ENCODE data around the gene GNAZ.

The GNAZ gene

DNA sequence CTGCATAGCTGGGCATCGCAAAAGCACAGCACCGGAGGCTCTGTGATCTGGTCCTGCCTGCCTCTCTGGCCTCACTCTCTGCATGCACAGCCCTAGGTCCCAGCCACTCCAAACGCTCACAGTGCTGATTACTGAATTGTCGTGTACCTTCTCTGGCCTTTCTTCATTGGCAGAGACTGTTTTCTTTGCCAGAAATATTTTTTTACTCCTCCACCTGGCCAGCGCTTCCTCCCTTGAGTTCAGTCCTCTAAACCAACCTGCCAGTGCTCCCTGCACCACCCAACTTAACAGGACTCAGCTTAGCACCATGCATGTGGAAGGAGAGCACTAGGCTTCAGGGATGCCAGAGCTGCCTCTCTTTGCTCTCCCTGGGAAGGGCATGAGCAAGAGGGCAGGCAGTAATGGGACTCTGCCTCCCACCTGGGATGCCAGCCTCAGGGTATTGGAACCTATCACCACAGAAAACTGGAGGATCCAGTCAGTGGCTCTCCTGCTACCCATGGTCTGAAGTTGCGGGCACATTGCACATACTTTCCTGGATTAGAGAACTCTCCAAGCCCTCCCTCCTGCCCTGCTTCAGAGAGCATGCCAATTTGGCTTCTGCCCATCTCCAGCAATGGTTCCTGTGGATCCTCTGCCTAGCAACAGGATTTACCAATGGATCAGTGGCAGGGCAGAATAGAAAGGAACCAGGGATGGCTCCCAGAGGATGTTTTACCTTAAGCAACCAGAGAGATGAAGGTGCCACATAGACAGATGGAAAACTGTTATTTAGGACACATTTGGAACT, 37.0 kb upstream of the GNAZ start:
- no peak overlapping the region for H3K27ac ChIP-seq (ENCODE audit: low read depth, low read length)
- H3K9ac ChIP-seq (ENCODE audit: low read depth, low read length) = no peak overlapping the region
- H3K4me1 ChIP-seq (ENCODE audit: insufficient read depth, low read length) = peaks cover 19% of the 10 kb centered on the region
- H3K36me3 ChIP-seq (ENCODE audit: insufficient read depth, low read length) = no peaks in the 10 kb centered on the region
- no peaks in the 10 kb centered on the region for H3K9me3 ChIP-seq (ENCODE audit: insufficient read depth, low read depth, low read length)
- no peaks in the 10 kb centered on the region for H3K27me3 ChIP-seq (ENCODE audit: insufficient read depth, low read length)
- no peak overlapping the region for H3K4me3 ChIP-seq (ENCODE audit: low read length)
- 91% methylated on average over 6 of the region's 6 CpGs for WGBS

DNA sequence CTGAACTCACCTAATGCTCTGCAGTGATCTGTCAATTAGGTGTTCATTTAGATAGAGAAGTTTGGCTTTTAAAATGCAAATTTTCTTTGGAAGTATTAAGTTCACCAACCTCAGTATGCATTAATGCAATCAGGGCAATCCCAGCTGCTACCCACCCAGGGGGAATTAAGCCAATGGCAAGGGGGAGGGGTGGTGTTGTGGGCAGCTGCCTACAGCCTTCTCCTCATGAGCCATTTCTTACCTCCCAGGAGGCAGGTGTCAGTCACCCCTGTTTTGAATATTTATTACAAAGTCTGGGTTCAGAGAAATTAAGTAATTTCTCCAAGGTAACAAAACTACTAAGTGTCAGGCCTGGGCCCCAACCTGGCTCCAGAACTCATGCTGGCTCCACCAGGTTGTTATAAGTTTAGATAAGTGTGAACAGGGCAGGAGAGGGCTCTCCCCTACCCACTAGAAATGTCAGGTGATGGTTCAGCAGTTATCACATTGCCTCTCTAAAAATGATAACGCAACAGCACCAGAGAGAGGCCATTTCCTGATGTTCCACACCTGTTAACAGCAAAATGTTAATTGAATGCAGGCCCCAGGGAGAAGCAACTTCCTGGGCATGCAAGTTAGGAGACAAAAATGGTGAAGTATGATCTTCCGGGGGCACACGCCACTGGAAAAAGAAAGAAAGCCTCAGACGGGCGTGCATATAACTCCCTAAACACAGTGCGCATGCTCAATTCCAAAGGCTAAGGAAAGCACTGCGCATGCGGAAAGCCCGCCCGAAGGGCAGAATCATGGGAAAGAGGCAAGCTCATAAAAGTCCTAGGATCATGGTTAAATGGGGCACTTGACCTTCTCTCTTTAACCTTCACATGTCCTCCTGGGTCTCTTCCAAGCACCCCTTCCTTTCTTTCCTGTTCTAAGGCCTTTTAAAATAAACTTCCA, 35.4 kb upstream of the GNAZ start:
- Histone ChIP-seq H3K27ac (ENCODE audit: low read depth, low read length) (no peak overlapping the region), H3K27me3 (ENCODE audit: insufficient read depth, low read length) (no peaks in the 10 kb centered on the region), H3K36me3 (ENCODE audit: insufficient read depth, low read length) (no peaks in the 10 kb centered on the region), H3K4me3 (ENCODE audit: low read length) (no peak overlapping the region), H3K9ac (ENCODE audit: low read depth, low read length) (no peak overlapping the region), H3K9me3 (ENCODE audit: insufficient read depth, low read depth, low read length) (no peaks in the 10 kb centered on the region), H3K4me1 (ENCODE audit: insufficient read depth, low read length) (peaks cover 9% of the 10 kb centered on the region)
- WGBS = 93% methylated on average over 10 of the region's 10 CpGs

GRCh38 chr22:23035557-23036277, 34.6 kb upstream of the GNAZ start:
- WGBS = 89% methylated on average over 6 of the region's 6 CpGs
- Histone ChIP-seq H3K36me3 (ENCODE audit: insufficient read depth, low read length) (no peaks in the 10 kb centered on the region), H3K4me3 (ENCODE audit: low read length) (no peak overlapping the region), H3K27ac (ENCODE audit: low read depth, low read length) (no peak overlapping the region), H3K9me3 (ENCODE audit: insufficient read depth, low read depth, low read length) (no peaks in the 10 kb centered on the region), H3K27me3 (ENCODE audit: insufficient read depth, low read length) (no peaks in the 10 kb centered on the region), H3K9ac (ENCODE audit: low read depth, low read length) (no peak overlapping the region), H3K4me1 (ENCODE audit: insufficient read depth, low read length) (0 out of 2 replicates have a peak, but pooled peaks cover 3% of the 10 kb centered on the region)

DNA sequence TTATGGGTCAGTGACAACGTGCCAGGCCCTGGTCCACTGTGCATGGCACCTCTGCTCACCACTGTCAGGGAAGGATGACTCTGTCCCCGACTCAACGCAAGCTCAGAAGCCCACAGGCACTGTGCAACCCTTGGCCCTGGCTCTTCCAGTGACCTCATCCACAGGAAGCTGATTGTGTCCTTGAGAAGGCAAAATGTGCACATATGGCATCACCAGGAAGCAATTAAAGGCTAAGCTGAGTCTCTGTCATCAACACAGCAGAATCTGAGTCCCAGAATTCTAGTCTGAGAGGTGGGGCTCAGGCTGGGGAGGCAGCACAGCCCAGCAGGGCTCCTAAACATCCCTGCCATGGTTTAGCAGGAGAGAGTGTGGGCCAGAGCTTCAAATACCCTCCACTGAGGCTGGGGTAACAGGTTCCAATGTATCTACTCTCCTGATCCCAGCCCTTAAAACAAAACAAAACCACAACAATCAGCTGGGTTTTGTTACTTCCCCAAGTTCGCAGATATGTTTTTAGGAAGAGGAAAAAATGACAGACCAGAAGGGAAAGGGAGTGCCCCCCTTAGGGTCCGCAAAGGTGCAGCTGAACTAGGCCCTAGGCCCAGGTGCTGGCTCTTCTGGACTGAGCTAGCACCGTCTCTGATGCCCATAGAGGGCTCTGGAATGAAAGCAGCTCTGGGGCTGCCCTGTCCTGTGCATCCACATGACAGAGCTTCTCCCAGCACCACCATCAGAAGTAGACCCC, 33.5 kb upstream of the GNAZ start:
- no peak overlapping the region for H3K27ac ChIP-seq (ENCODE audit: low read depth, low read length)
- no peak overlapping the region for H3K4me3 ChIP-seq (ENCODE audit: low read length)

GRCh38 chr22:23037429-23038333, 32.6 kb upstream of the GNAZ start:
- no peaks in the 10 kb centered on the region for H3K9me3 ChIP-seq (ENCODE audit: insufficient read depth, low read depth, low read length)
- H3K9ac ChIP-seq (ENCODE audit: low read depth, low read length) = no peak overlapping the region
- H3K4me3 ChIP-seq (ENCODE audit: low read length) = no peak overlapping the region
- H3K27ac ChIP-seq (ENCODE audit: low read depth, low read length) = no peak overlapping the region
- H3K4me1 ChIP-seq (ENCODE audit: insufficient read depth, low read length) = 0 out of 2 replicates have a peak, but pooled peaks cover 3% of the 10 kb centered on the region
- no peaks in the 10 kb centered on the region for H3K36me3 ChIP-seq (ENCODE audit: insufficient read depth, low read length)
- 94% methylated on average over 8 of the region's 8 CpGs for WGBS
- H3K27me3 ChIP-seq (ENCODE audit: insufficient read depth, low read length) = no peaks in the 10 kb centered on the region

More for the DNA sequence above, 33.5 kb upstream of the GNAZ start:
- no peaks in the 10 kb centered on the region for H3K27me3 ChIP-seq (ENCODE audit: insufficient read depth, low read length)
- H3K9me3 ChIP-seq (ENCODE audit: insufficient read depth, low read depth, low read length) = no peaks in the 10 kb centered on the region
- H3K36me3 ChIP-seq (ENCODE audit: insufficient read depth, low read length) = no peaks in the 10 kb centered on the region
- H3K4me1 ChIP-seq (ENCODE audit: insufficient read depth, low read length) = 0 out of 2 replicates have a peak, but pooled peaks cover 3% of the 10 kb centered on the region
- no peak overlapping the region for H3K9ac ChIP-seq (ENCODE audit: low read depth, low read length)
- WGBS = 78% methylated on average over 6 of the region's 6 CpGs

GRCh38 chr22:23038334-23038642, 32.0 kb upstream of the GNAZ start:
- Histone ChIP-seq H3K4me1 (ENCODE audit: insufficient read depth, low read length) (0 out of 2 replicates have a peak, but pooled peaks cover 3% of the 10 kb centered on the region), H3K9ac (ENCODE audit: low read depth, low read length) (no peak overlapping the region), H3K27me3 (ENCODE audit: insufficient read depth, low read length) (no peaks in the 10 kb centered on the region), H3K36me3 (ENCODE audit: insufficient read depth, low read length) (no peaks in the 10 kb centered on the region), H3K4me3 (ENCODE audit: low read length) (no peak overlapping the region), H3K9me3 (ENCODE audit: insufficient read depth, low read depth, low read length) (no peaks in the 10 kb centered on the region), H3K27ac (ENCODE audit: low read depth, low read length) (no peak overlapping the region)
- 93% methylated on average over 6 of the region's 6 CpGs for WGBS

GRCh38 chr22:23038902-23039301, 31.4 kb upstream of the GNAZ start:
- 91% methylated on average over 1 of the region's 1 CpG for WGBS
- H3K27ac ChIP-seq (ENCODE audit: low read depth, low read length) = no peak overlapping the region
- no peak overlapping the region for H3K4me3 ChIP-seq (ENCODE audit: low read length)
- H3K4me1 ChIP-seq (ENCODE audit: insufficient read depth, low read length) = 0 out of 2 replicates have a peak, but pooled peaks cover 3% of the 10 kb centered on the region
- no peaks in the 10 kb centered on the region for H3K9me3 ChIP-seq (ENCODE audit: insufficient read depth, low read depth, low read length)
- H3K36me3 ChIP-seq (ENCODE audit: insufficient read depth, low read length) = no peaks in the 10 kb centered on the region
- no peak overlapping the region for H3K9ac ChIP-seq (ENCODE audit: low read depth, low read length)
- H3K27me3 ChIP-seq (ENCODE audit: insufficient read depth, low read length) = no peaks in the 10 kb centered on the region

GRCh38 chr22:23042179-23042578, 28.1 kb upstream of the GNAZ start:
- Histone ChIP-seq H3K4me3 (ENCODE audit: low read length) (no peak overlapping the region), H3K27ac (ENCODE audit: low read depth, low read length) (no peak overlapping the region), H3K9ac (ENCODE audit: low read depth, low read length) (no peak overlapping the region), H3K36me3 (ENCODE audit: insufficient read depth, low read length) (no peaks in the 10 kb centered on the region), H3K27me3 (ENCODE audit: insufficient read depth, low read length) (no peaks in the 10 kb centered on the region), H3K9me3 (ENCODE audit: insufficient read depth, low read depth, low read length) (peaks cover 4% of the 10 kb centered on the region; the same call in 1 of the 2 replicates), H3K4me1 (ENCODE audit: insufficient read depth, low read length) (peaks cover 17% of the 10 kb centered on the region)
- 96% methylated on average over 3 of the region's 3 CpGs for WGBS

- no peak overlapping the region for H3K27ac ChIP-seq (ENCODE audit: low read depth, low read length)
- no peak overlapping the region for H3K4me3 ChIP-seq (ENCODE audit: low read length)
- H3K4me1 ChIP-seq (ENCODE audit: insufficient read depth, low read length) = peaks cover 17% of the 10 kb centered on the region
These were observed 25.7 kb upstream of the GNAZ start for GRCh38 chr22:23044570-23044969.

DNA sequence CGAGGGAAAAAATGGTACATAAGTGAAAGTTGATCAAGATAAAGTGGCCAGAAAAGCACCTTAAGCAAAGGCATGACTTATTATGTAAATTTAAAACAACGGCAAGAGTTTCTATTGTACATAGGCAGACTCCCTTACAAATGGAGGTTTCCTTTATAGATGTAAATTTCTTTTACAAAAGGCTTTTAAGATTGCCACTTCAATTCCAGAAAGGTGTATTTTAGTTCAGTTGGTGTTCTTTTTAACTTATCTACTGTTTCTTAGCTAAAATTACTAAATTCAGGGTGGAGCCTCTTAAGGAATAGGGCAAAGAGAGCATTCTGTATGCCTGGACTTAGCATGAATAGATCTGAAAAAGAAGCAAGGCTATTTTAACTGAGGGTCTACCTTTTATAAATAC, 24.9 kb upstream of the GNAZ start:
- H3K27ac ChIP-seq (ENCODE audit: low read depth, low read length) = no peak overlapping the region
- peaks cover 17% of the 10 kb centered on the region for H3K4me1 ChIP-seq (ENCODE audit: insufficient read depth, low read length)
- 40% methylated on average over 2 of the region's 2 CpGs for WGBS
- no peaks in the 10 kb centered on the region for H3K36me3 ChIP-seq (ENCODE audit: insufficient read depth, low read length)
- no peak overlapping the region for H3K4me3 ChIP-seq (ENCODE audit: low read length)
- no peak overlapping the region for H3K9ac ChIP-seq (ENCODE audit: low read depth, low read length)
- peaks cover 4% of the 10 kb centered on the region; the same call in 1 of the 2 replicates for H3K9me3 ChIP-seq (ENCODE audit: insufficient read depth, low read depth, low read length)
- H3K27me3 ChIP-seq (ENCODE audit: insufficient read depth, low read length) = no peaks in the 10 kb centered on the region

More at GRCh38 chr22:23044570-23044969, 25.7 kb upstream of the GNAZ start:
- Histone ChIP-seq H3K9ac (ENCODE audit: low read depth, low read length) (no peak overlapping the region), H3K27me3 (ENCODE audit: insufficient read depth, low read length) (no peaks in the 10 kb centered on the region), H3K9me3 (ENCODE audit: insufficient read depth, low read depth, low read length) (peaks cover 4% of the 10 kb centered on the region; the same call in 1 of the 2 replicates), H3K36me3 (ENCODE audit: insufficient read depth, low read length) (no peaks in the 10 kb centered on the region)
- 43% methylated on average over 1 of the region's 1 CpG for WGBS
